NCI-H524 (cell line): ENCODE data around the gene TAF1B.

Experiments
- DNase-seq, 2 experiments: peaks; one replicate each; lab custom pipeline; 2025; lab: John Stamatoyannopoulos, UW

TAF1B gene

GRCh38 chr2:9808334-9809063, 34.8 kb upstream of the TAF1B start:
- no peak for DNase-seq

GRCh38 chr2:9809064-9809356, 34.3 kb upstream of the TAF1B start:
- DNase-seq, result no peak

GRCh38 chr2:9809448-9810088, 33.7 kb upstream of the TAF1B start:
- DNase-seq, result no peak

- no peak for DNase-seq
These were observed 32.1 kb upstream of the TAF1B start for GRCh38 chr2:9811216-9811615.

- no peak for DNase-seq
These were observed 31.4 kb upstream of the TAF1B start for GRCh38 chr2:9811679-9812511.

- DNase-seq, result no peak
These were observed 30.3 kb upstream of the TAF1B start for GRCh38 chr2:9812945-9813311.

GRCh38 chr2:9813312-9814128, 29.8 kb upstream of the TAF1B start:
- peak in 1 of 2 experiments; percentile 82 for DNase-seq

- no peak for DNase-seq
These were observed 29.0 kb upstream of the TAF1B start for GRCh38 chr2:9814129-9814868.

GRCh38 chr2:9815076-9815475, 28.2 kb upstream of the TAF1B start:
- no peak for DNase-seq

- DNase-seq, result no peak
These were observed 27.4 kb upstream of the TAF1B start for GRCh38 chr2:9815844-9816279.

GRCh38 chr2:9818097-9818496, 25.2 kb upstream of the TAF1B start:
- DNase-seq, result no peak

GRCh38 chr2:9819551-9819950, 23.7 kb upstream of the TAF1B start:
- DNase-seq, result no peak

GRCh38 chr2:9820020-9820973, 23.0 kb upstream of the TAF1B start:
- no peak for DNase-seq

GRCh38 chr2:9821805-9822445, 21.3 kb upstream of the TAF1B start:
- peak; percentile 98 to 99 for DNase-seq

GRCh38 chr2:9824441-9824840, 18.8 kb upstream of the TAF1B start:
- no peak for DNase-seq

GRCh38 chr2:9824956-9825720, 18.1 kb upstream of the TAF1B start:
- DNase-seq, result no peak

- DNase-seq, result no peak
These were observed 17.1 kb upstream of the TAF1B start for GRCh38 chr2:9826208-9826607.

GRCh38 chr2:9830685-9831410, 12.4 kb upstream of the TAF1B start:
- DNase-seq, result no peak
